Measurements from ENCODE around the gene YJEFN3. TPM values are rescaled to one million over a fixed set of nuclear protein-coding genes. Genes with fewer than 3 reads are reported as not detected.

YJEFN3 gene
- total RNA-seq, 1 donor from 2014 or later = 21.6 TPM

GRCh38 chr19:19492026-19492610, 36.6 kb upstream of the YJEFN3 start:
- Mint-ChIP-seq H3K36me3 (ENCODE audit: unreplicated experiment) (no peaks in the 10 kb centered on the region), H3K9me3 (ENCODE audit: unreplicated experiment) (peaks cover 19% of the 10 kb centered on the region)

GRCh38 chr19:19493841-19494546, 34.7 kb upstream of the YJEFN3 start:
- TF ChIP-seq CTCF (IDR thresholded peaks at IDR 0.05; ENCODE audit: partially characterized antibody, unreplicated experiment) = no peak
- no peak for DNase-seq
- Mint-ChIP-seq H3K4me3 (ENCODE audit: unreplicated experiment) (no peak overlapping the region), H3K27ac (ENCODE audit: unreplicated experiment) (peak overlapping the region; percentile 17), H3K36me3 (ENCODE audit: unreplicated experiment) (no peaks in the 10 kb centered on the region), H3K4me1 (ENCODE audit: low read depth, unreplicated experiment) (peaks cover 18% of the 10 kb centered on the region), H3K27me3 (ENCODE audit: unreplicated experiment) (peaks cover 14% of the 10 kb centered on the region), H3K9me3 (ENCODE audit: unreplicated experiment) (peaks cover 21% of the 10 kb centered on the region)

More at GRCh38 chr19:19492026-19492610, 36.6 kb upstream of the YJEFN3 start:
- Mint-ChIP-seq H3K27me3 (ENCODE audit: unreplicated experiment) (peaks cover 14% of the 10 kb centered on the region), H3K4me1 (ENCODE audit: low read depth, unreplicated experiment) (peaks cover 34% of the 10 kb centered on the region), H3K4me3 (ENCODE audit: unreplicated experiment) (no peak overlapping the region), H3K27ac (ENCODE audit: unreplicated experiment) (no peak overlapping the region)
- no peak for DNase-seq
- no peak for TF ChIP-seq CTCF (IDR thresholded peaks at IDR 0.05; ENCODE audit: partially characterized antibody, unreplicated experiment)

- H3K4me3 Mint-ChIP-seq (ENCODE audit: unreplicated experiment) = no peak overlapping the region
- H3K9me3 Mint-ChIP-seq (ENCODE audit: unreplicated experiment) = peaks cover 13% of the 10 kb centered on the region
- no peak for DNase-seq
- no peaks in the 10 kb centered on the region for H3K36me3 Mint-ChIP-seq (ENCODE audit: unreplicated experiment)
- H3K4me1 Mint-ChIP-seq (ENCODE audit: low read depth, unreplicated experiment) = peaks cover 5% of the 10 kb centered on the region
- H3K27ac Mint-ChIP-seq (ENCODE audit: unreplicated experiment) = no peak overlapping the region
- TF ChIP-seq CTCF (IDR thresholded peaks at IDR 0.05; ENCODE audit: partially characterized antibody, unreplicated experiment) = no peak
- H3K27me3 Mint-ChIP-seq (ENCODE audit: unreplicated experiment) = peaks cover 9% of the 10 kb centered on the region
Observed at GRCh38 chr19:19495614-19496603, 32.8 kb upstream of the YJEFN3 start.

GRCh38 chr19:19498255-19498991, 30.3 kb upstream of the YJEFN3 start:
- DNase-seq = no peak
- H3K27ac Mint-ChIP-seq (ENCODE audit: unreplicated experiment) = no peak overlapping the region
- no peak overlapping the region for H3K4me3 Mint-ChIP-seq (ENCODE audit: unreplicated experiment)
- no peaks in the 10 kb centered on the region for H3K36me3 Mint-ChIP-seq (ENCODE audit: unreplicated experiment)
- peaks cover 19% of the 10 kb centered on the region for H3K9me3 Mint-ChIP-seq (ENCODE audit: unreplicated experiment)
- TF ChIP-seq CTCF (IDR thresholded peaks at IDR 0.05; ENCODE audit: partially characterized antibody, unreplicated experiment) = no peak
- peaks cover 11% of the 10 kb centered on the region for H3K27me3 Mint-ChIP-seq (ENCODE audit: unreplicated experiment)
- H3K4me1 Mint-ChIP-seq (ENCODE audit: low read depth, unreplicated experiment) = peaks cover 5% of the 10 kb centered on the region

Data from glutamatergic neuron (in vitro differentiated cells).